HepG2 (cell line): ENCODE measurements around the gene DLG3. TPM values are rescaled to one million over a fixed set of nuclear protein-coding genes. Genes with fewer than 3 reads are reported as not detected.
A peak's percentile ranks its signal among the peaks of the same experiment; 100 is the strongest.

Experiments
- ARHGAP35 ChIP-seq: sonication (generic); formaldehyde crosslinking; IDR thresholded peaks from 2 replicates; pipeline ENCODE4 v1.9.0; 2022; ENCODE audit warnings: mild to moderate bottlenecking, inconsistent platforms, moderate library complexity, missing genetic modification reagents, borderline replicate concordance
- CC2D1A ChIP-seq: sonication (generic); formaldehyde crosslinking; IDR thresholded peaks from 2 replicates; pipeline ENCODE4 v1.8.1; 2023; ENCODE audit warnings: mild to moderate bottlenecking, missing genetic modification reagents
- EED ChIP-seq: sonication (generic); formaldehyde crosslinking; IDR thresholded peaks from 2 replicates; pipeline ENCODE4 v1.5.0; 2020; ENCODE audit warnings: mild to moderate bottlenecking, missing genetic modification reagents
- GABPA ChIP-seq, 2 experiments: IDR thresholded peaks; 2 replicates each; pipeline ENCODE4 v1.6.1; 2011 to 2016; ENCODE audit warnings: low read depth in 2 of 2, low read length in 1 of 2, missing biosample characterization in 1 of 2, missing genetic modification characterization in 1 of 2
- GABPB1 ChIP-seq: IDR thresholded peaks from 2 replicates; pipeline ENCODE4 v1.6.1; 2016; ENCODE audit warnings: mild to moderate bottlenecking, missing genetic modification reagents, moderate library complexity, missing compliant biosample characterization
- HDAC6 ChIP-seq: fragments of 200-600 bp; sonication (generic); IDR thresholded peaks from 2 replicates; pipeline ENCODE4 v1.7.0; 2017; ENCODE audit warnings: mild to moderate bottlenecking, antibody characterized with exemption, low read length, low read depth
- HES4 ChIP-seq: sonication (generic); formaldehyde crosslinking; IDR thresholded peaks from 2 replicates; pipeline ENCODE4 v1.9.0; 2021; ENCODE audit warnings: mild to moderate bottlenecking, missing genetic modification reagents, borderline replicate concordance
- KLF12 ChIP-seq: sonication (generic); formaldehyde crosslinking; IDR thresholded peaks from 2 replicates; pipeline ENCODE4 v1.4.0; 2020; ENCODE audit warnings: missing genetic modification reagents, borderline replicate concordance
- MIXL1 ChIP-seq: IDR thresholded peaks from 2 replicates; pipeline ENCODE4 v1.6.1; 2016
- MTA1 ChIP-seq: sonication (generic); formaldehyde crosslinking; IDR thresholded peaks from 2 replicates; pipeline ENCODE4 v1.4.0; 2020; ENCODE audit warnings: missing genetic modification reagents, mild to moderate bottlenecking, borderline replicate concordance
- RBAK ChIP-seq: sonication (generic); formaldehyde crosslinking; IDR thresholded peaks from 2 replicates; pipeline ENCODE4 v1.5.1; 2020; ENCODE audit warnings: mild to moderate bottlenecking, missing genetic modification reagents
- STAG1 ChIP-seq: sonication (generic); formaldehyde crosslinking; IDR thresholded peaks from 2 replicates; pipeline ENCODE4 v1.4.0; 2020; ENCODE audit warnings: missing genetic modification reagents
- ZFP1 ChIP-seq: IDR thresholded peaks from 2 replicates; pipeline ENCODE4 v1.6.1; 2016
- ZIK1 ChIP-seq: sonication (generic); formaldehyde crosslinking; IDR thresholded peaks from 2 replicates; pipeline ENCODE4 v1.5.0; 2020; ENCODE audit warnings: mild to moderate bottlenecking, low read depth, missing genetic modification reagents, borderline replicate concordance
- ZNF136 ChIP-seq: sonication (generic); formaldehyde crosslinking; IDR thresholded peaks from 2 replicates; pipeline ENCODE4 v1.8.1; 2022; ENCODE audit warnings: low read depth, mild to moderate bottlenecking, moderate library complexity, missing genetic modification reagents
- ZNF24 ChIP-seq: fragments of 450-650 bp; IDR thresholded peaks from 2 replicates; pipeline ENCODE4 v1.6.1; 2017; ENCODE audit warnings: antibody characterized with exemption, mild to moderate bottlenecking
- ZNF292 ChIP-seq: sonication (generic); formaldehyde crosslinking; IDR thresholded peaks from 2 replicates; pipeline ENCODE4 v1.8.1; 2022; ENCODE audit warnings: mild to moderate bottlenecking, low read depth, missing genetic modification reagents, borderline replicate concordance
- ZNF549 ChIP-seq: sonication (generic); formaldehyde crosslinking; IDR thresholded peaks from 2 replicates; pipeline ENCODE4 v1.5.0; 2020; ENCODE audit warnings: missing genetic modification reagents
- ZNF703 ChIP-seq: sonication (generic); formaldehyde crosslinking; IDR thresholded peaks from 2 replicates; pipeline ENCODE4 v1.5.1; 2020; ENCODE audit warnings: missing genetic modification reagents, mild to moderate bottlenecking, moderate library complexity, borderline replicate concordance
- ZNF784 ChIP-seq: sonication (generic); formaldehyde crosslinking; IDR thresholded peaks from 2 replicates; pipeline ENCODE4 v1.5.1; 2020; ENCODE audit warnings: missing genetic modification reagents, mild to moderate bottlenecking, borderline replicate concordance
- ZNF891 ChIP-seq: sonication (generic); formaldehyde crosslinking; IDR thresholded peaks from 2 replicates; pipeline ENCODE4 v1.5.0; 2020; ENCODE audit warnings: mild to moderate bottlenecking, missing genetic modification reagents
- polyA plus RNA-seq, 8 experiments: library from polyadenylated mRNA; depleted of rRNA in 3 of 8; stranded (reverse) in 7 of 8; unstranded in 1 of 8; fragments of >200 nt; fragmentation: Illumina TruSeq in 4 of 8; extraction: Trizol in 4 of 8; gene quantifications; 2 replicates each; pipeline versions ENCODE4 v1.2.1 to v1.2.3, GENCODE V29; 2011 to 2016; ENCODE audit warnings: low read depth in 4 of 8, missing spikeins in 1 of 8, mixed read lengths in 1 of 8; ENCODE audit not compliant: insufficient read depth in 1 of 8
- total RNA-seq, 5 experiments: library from RNA; depleted of rRNA; stranded (reverse); fragments of >200 nt; fragmentation: Illumina TruSeq; extraction: Trizol; gene quantifications; 2 replicates each; pipeline ENCODE4 v1.2.3, GENCODE V29; 2016; ENCODE audit warnings: low read depth in 1 of 5
- TF ChIP-seq, protein P1 (sequence below): sonication (generic); formaldehyde crosslinking; IDR thresholded peaks from 2 replicates; pipeline ENCODE4 v1.5.0; 2020; ENCODE audit warnings: mild to moderate bottlenecking, missing genetic modification reagents
- TF ChIP-seq, protein P2 (sequence below): sonication (generic); formaldehyde crosslinking; IDR thresholded peaks from 2 replicates; pipeline ENCODE4 v1.4.0; 2020; ENCODE audit warnings: missing genetic modification reagents, mild to moderate bottlenecking, borderline replicate concordance
- TF ChIP-seq, protein P3 (sequence below): sonication (generic); formaldehyde crosslinking; IDR thresholded peaks from 2 replicates; pipeline ENCODE4 v1.4.0; 2020; ENCODE audit warnings: missing genetic modification reagents

Gene DLG3
- total and polyA plus RNA-seq, 2 of the 13 experiments (the other 11 are each of a cell fraction or from before 2014, with no cell fraction given): 9.9 to 19.4 TPM

DNA sequence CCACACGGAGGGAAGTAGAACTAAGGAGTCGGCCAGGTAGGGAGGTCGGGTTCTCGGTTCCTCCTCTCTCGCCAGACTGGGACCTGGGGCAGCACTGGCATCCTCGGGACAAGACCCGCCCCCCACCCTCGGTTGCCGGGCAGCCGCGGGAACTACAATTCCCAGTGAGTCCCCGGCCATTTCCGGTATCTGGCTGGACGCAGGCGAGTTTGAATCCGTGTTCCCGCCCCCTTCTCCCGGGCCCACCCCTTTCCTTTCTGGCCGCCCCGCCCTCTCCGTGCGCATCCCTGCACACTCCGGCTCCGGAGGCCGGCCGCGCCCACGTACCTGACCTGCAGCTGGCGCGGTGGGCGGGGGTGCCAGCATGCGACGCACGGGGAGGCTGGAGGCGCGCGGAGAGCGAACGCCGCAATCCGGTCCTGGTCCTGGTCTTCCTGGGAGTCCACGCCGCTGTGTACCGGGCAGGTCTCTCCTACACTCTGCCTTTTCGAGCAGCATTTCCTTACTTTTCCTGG is 10.2 kb upstream of the DLG3 start (continued):
- no peak for TF ChIP-seq ZFP1 (CRISPR knock-in tag)
- TF ChIP-seq GABPB1 (CRISPR knock-in tag): peak; percentile 90
- TF ChIP-seq ZNF24: no peak
- no peak for TF ChIP-seq ZNF703 (CRISPR knock-in tag)
- TF ChIP-seq, protein P1, sequence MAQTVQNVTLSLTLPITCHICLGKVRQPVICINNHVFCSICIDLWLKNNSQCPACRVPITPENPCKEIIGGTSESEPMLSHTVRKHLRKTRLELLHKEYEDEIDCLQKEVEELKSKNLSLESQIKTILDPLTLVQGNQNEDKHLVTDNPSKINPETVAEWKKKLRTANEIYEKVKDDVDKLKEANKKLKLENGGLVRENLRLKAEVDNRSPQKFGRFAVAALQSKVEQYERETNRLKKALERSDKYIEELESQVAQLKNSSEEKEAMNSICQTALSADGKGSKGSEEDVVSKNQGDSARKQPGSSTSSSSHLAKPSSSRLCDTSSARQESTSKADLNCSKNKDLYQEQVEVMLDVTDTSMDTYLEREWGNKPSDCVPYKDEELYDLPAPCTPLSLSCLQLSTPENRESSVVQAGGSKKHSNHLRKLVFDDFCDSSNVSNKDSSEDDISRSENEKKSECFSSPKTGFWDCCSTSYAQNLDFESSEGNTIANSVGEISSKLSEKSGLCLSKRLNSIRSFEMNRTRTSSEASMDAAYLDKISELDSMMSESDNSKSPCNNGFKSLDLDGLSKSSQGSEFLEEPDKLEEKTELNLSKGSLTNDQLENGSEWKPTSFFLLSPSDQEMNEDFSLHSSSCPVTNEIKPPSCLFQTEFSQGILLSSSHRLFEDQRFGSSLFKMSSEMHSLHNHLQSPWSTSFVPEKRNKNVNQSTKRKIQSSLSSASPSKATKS (CRISPR knock-in tag): no peak
- TF ChIP-seq GABPA (IDR thresholded peaks at IDR 0.05; ENCODE audit: low read depth, low read length): peak; percentile 59
- TF ChIP-seq GABPA (CRISPR knock-in tag; IDR thresholded peaks at IDR 0.05; ENCODE audit: low read depth): peak; percentile 89
- TF ChIP-seq MTA1 (CRISPR knock-in tag): no peak
- TF ChIP-seq, protein P2, sequence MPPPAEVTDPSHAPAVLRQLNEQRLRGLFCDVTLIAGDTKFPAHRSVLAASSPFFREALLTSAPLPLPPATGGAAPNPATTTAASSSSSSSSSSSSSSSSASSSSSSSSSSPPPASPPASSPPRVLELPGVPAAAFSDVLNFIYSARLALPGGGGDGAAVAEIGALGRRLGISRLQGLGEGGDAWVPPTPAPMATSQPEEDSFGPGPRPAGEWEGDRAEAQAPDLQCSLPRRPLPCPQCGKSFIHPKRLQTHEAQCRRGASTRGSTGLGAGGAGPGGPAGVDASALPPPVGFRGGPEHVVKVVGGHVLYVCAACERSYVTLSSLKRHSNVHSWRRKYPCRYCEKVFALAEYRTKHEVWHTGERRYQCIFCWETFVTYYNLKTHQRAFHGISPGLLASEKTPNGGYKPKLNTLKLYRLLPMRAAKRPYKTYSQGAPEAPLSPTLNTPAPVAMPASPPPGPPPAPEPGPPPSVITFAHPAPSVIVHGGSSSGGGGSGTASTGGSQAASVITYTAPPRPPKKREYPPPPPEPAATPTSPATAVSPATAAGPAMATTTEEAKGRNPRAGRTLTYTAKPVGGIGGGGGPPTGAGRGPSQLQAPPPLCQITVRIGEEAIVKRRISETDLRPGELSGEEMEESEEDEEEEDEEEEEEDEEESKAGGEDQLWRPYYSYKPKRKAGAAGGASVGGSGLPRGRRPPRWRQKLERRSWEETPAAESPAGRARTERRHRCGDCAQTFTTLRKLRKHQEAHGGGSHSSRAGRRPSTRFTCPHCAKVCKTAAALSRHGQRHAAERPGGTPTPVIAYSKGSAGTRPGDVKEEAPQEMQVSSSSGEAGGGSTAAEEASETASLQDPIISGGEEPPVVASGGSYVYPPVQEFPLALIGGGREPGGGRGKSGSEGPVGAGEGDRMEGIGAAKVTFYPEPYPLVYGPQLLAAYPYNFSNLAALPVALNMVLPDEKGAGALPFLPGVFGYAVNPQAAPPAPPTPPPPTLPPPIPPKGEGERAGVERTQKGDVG: no peak
- TF ChIP-seq HDAC6: no peak
- TF ChIP-seq ZNF549 (CRISPR knock-in tag): no peak
- TF ChIP-seq RBAK (CRISPR knock-in tag): no peak
- no peak for TF ChIP-seq ZNF784 (CRISPR knock-in tag)
- TF ChIP-seq ZIK1 (CRISPR knock-in tag): no peak
- no peak for TF ChIP-seq EED (CRISPR knock-in tag)
- TF ChIP-seq KLF12: no peak
- TF ChIP-seq ARHGAP35 (CRISPR knock-in tag): no peak
- TF ChIP-seq HES4 (CRISPR knock-in tag): no peak
- TF ChIP-seq, protein P3, sequence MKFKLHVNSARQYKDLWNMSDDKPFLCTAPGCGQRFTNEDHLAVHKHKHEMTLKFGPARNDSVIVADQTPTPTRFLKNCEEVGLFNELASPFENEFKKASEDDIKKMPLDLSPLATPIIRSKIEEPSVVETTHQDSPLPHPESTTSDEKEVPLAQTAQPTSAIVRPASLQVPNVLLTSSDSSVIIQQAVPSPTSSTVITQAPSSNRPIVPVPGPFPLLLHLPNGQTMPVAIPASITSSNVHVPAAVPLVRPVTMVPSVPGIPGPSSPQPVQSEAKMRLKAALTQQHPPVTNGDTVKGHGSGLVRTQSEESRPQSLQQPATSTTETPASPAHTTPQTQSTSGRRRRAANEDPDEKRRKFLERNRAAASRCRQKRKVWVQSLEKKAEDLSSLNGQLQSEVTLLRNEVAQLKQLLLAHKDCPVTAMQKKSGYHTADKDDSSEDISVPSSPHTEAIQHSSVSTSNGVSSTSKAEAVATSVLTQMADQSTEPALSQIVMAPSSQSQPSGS (CRISPR knock-in tag): no peak
- no peak for TF ChIP-seq CC2D1A (CRISPR knock-in tag)
- no peak for TF ChIP-seq ZNF292 (CRISPR knock-in tag)
- no peak for TF ChIP-seq STAG1 (CRISPR knock-in tag)
- TF ChIP-seq ZNF891 (CRISPR knock-in tag): no peak
- no peak for TF ChIP-seq ZNF136 (CRISPR knock-in tag)
- no peak for TF ChIP-seq MIXL1
